Measurements from ENCODE around the gene MYH10.

Gene MYH10

DNA sequence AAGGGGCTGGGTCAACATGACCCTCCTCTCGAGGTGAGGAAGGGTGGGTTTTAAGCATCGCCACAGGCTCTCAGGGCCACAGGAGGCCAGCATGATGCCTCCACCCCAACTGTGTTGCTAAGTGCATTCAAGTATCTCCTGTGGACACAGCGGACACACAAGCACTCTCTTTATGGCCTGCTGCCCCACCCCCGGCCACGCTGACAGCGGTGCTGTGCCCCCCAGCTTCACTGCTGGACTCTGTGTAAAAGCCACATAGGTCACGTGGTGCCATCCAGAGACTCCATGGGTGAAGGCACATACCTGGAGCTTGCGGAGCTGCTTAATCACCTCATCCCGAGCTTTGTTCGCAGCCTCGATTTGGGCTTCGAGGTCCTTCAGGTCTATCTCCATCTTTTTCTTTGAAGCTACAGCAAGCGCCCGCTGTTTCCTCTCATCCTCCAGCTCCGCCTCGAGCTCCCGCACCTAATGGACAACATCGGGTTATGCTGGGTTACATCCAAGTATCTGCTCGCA, 143.3 kb downstream of the MYH10 start:
- H3K4me3 ChIP-seq (replicated peaks; ENCODE audit: low read depth, low read length), result no peak overlapping the region
- TF ChIP-seq, protein P1, sequence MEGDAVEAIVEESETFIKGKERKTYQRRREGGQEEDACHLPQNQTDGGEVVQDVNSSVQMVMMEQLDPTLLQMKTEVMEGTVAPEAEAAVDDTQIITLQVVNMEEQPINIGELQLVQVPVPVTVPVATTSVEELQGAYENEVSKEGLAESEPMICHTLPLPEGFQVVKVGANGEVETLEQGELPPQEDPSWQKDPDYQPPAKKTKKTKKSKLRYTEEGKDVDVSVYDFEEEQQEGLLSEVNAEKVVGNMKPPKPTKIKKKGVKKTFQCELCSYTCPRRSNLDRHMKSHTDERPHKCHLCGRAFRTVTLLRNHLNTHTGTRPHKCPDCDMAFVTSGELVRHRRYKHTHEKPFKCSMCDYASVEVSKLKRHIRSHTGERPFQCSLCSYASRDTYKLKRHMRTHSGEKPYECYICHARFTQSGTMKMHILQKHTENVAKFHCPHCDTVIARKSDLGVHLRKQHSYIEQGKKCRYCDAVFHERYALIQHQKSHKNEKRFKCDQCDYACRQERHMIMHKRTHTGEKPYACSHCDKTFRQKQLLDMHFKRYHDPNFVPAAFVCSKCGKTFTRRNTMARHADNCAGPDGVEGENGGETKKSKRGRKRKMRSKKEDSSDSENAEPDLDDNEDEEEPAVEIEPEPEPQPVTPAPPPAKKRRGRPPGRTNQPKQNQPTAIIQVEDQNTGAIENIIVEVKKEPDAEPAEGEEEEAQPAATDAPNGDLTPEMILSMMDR (IDR thresholded peaks at IDR 0.05; ENCODE audit: insufficient read depth, low read length, poor library complexity, severe bottlenecking), result no peak
- no peaks in the 10 kb centered on the region for H3K27me3 ChIP-seq (replicated peaks; ENCODE audit: control insufficient read depth, insufficient read depth, low read length)
- DNase-seq (ENCODE audit: extremely low read depth, insufficient read length), result no peak
- peaks cover 22% of the 10 kb centered on the region for H3K36me3 ChIP-seq (ENCODE audit: control insufficient read depth, insufficient read depth, low read length)

DNA sequence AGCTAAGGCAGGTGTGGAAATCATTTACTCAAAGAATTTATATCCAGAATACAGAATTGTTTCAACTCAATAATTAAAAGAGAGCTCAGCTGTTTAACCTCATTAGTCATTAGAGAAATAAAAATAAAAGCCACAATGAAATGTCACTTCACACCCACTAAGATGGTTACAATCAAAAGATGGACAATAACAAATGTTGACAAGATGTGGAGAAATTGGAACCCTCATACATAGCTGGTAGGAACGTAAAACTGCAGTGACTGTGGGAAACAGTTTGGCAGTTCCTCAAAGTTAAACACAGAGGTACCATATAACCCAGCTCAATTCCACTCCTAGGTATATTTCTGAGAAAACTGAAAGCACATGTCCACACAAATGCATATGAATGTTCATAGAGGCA, 145.0 kb downstream of the MYH10 start:
- H3K4me3 ChIP-seq (replicated peaks; ENCODE audit: low read depth, low read length), result no peak overlapping the region
- H3K27me3 ChIP-seq (replicated peaks; ENCODE audit: control insufficient read depth, insufficient read depth, low read length), result no peaks in the 10 kb centered on the region
- peaks cover 20% of the 10 kb centered on the region for H3K36me3 ChIP-seq (ENCODE audit: control insufficient read depth, insufficient read depth, low read length)
- no peak for DNase-seq (ENCODE audit: extremely low read depth, insufficient read length)
- TF ChIP-seq, protein P1 (IDR thresholded peaks at IDR 0.05; ENCODE audit: insufficient read depth, low read length, poor library complexity, severe bottlenecking), result no peak

- Histone ChIP-seq H3K36me3 (ENCODE audit: control insufficient read depth, insufficient read depth, low read length) (peaks cover 26% of the 10 kb centered on the region), H3K27me3 (replicated peaks; ENCODE audit: control insufficient read depth, insufficient read depth, low read length) (no peaks in the 10 kb centered on the region), H3K4me3 (replicated peaks; ENCODE audit: low read depth, low read length) (no peak overlapping the region)
- no peak for DNase-seq (ENCODE audit: extremely low read depth, insufficient read length)
- TF ChIP-seq, protein P1 (IDR thresholded peaks at IDR 0.05; ENCODE audit: insufficient read depth, low read length, poor library complexity, severe bottlenecking), result no peak
These were observed 146.1 kb downstream of the MYH10 start for GRCh38 chr17:8484465-8484864.

GRCh38 chr17:8482546-8482945, 148.0 kb downstream of the MYH10 start:
- TF ChIP-seq, protein P1 (IDR thresholded peaks at IDR 0.05; ENCODE audit: insufficient read depth, low read length, poor library complexity, severe bottlenecking), result no peak
- no peak for DNase-seq (ENCODE audit: extremely low read depth, insufficient read length)
- H3K36me3 ChIP-seq (ENCODE audit: control insufficient read depth, insufficient read depth, low read length), result peaks cover 27% of the 10 kb centered on the region

GRCh38 chr17:8481703-8482102, 148.8 kb downstream of the MYH10 start:
- no peaks in the 10 kb centered on the region for H3K27me3 ChIP-seq (replicated peaks; ENCODE audit: control insufficient read depth, insufficient read depth, low read length)
- no peak overlapping the region for H3K4me3 ChIP-seq (replicated peaks; ENCODE audit: low read depth, low read length)
- DNase-seq (ENCODE audit: extremely low read depth, insufficient read length), result no peak
- TF ChIP-seq, protein P1 (IDR thresholded peaks at IDR 0.05; ENCODE audit: insufficient read depth, low read length, poor library complexity, severe bottlenecking), result no peak
- H3K36me3 ChIP-seq (ENCODE audit: control insufficient read depth, insufficient read depth, low read length), result peaks cover 29% of the 10 kb centered on the region

More at GRCh38 chr17:8482546-8482945, 148.0 kb downstream of the MYH10 start:
- H3K4me3 ChIP-seq (replicated peaks; ENCODE audit: low read depth, low read length), result no peak overlapping the region
- no peaks in the 10 kb centered on the region for H3K27me3 ChIP-seq (replicated peaks; ENCODE audit: control insufficient read depth, insufficient read depth, low read length)

DNA sequence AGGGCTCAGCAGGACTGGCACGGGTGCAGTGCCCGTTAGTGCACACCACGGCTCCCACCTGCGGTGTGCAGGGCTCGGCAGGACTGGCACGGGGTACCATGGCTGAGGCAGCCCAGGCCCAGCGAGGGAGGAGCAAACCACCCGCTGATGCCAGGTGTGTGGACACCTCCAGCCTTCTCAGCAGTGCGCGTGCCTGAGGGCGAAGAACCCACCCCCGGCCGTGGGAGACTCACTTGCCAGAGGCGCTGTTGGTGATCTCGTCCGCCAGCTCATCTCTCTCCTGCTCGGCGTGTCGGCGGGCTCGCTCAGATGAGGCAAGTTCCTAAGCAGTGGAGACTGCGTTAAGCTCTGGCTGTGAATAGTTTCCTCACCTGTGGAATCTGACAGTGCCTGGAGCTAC, 149.4 kb downstream of the MYH10 start:
- H3K4me3 ChIP-seq (replicated peaks; ENCODE audit: low read depth, low read length), result no peak overlapping the region
- no peak for DNase-seq (ENCODE audit: extremely low read depth, insufficient read length)
- TF ChIP-seq, protein P1 (IDR thresholded peaks at IDR 0.05; ENCODE audit: insufficient read depth, low read length, poor library complexity, severe bottlenecking), result no peak
- no peaks in the 10 kb centered on the region for H3K27me3 ChIP-seq (replicated peaks; ENCODE audit: control insufficient read depth, insufficient read depth, low read length)
- H3K36me3 ChIP-seq (ENCODE audit: control insufficient read depth, insufficient read depth, low read length), result peaks cover 34% of the 10 kb centered on the region

Data from GM06990 (cell line).